Activated naive CD8-positive, alpha-beta T cell treated with anti-CD3 and anti-CD28 coated beads, Interleukin-2, amount 10 ng/mL, durations not matched to agents 7 days and 5 days (primary cell): ENCODE results near the gene RPS6KA4. TPM values are rescaled to one million over a fixed set of nuclear protein-coding genes. Genes with fewer than 3 reads are reported as not detected.

Source experiments
- ATAC-seq: fragments of 150-1000 bp; cut with Tn5 transposase; one replicate; pipeline ENCODE4 v1.10.0; 2021; ENCODE audit warnings: low read depth, moderate library complexity
- POLR2A ChIA-PET: fragments of 350-600 bp; sonication (Branson Sonifier 250); formaldehyde crosslinking; loops from one replicate; lab custom pipeline; 2021; ENCODE audit warnings: antibody characterized with exemption; lab: Charles Lee
- DNase-seq: peaks from one replicate; pipeline ENCODE4 v3.0.0; 2021
- H3K27ac Mint-ChIP-seq: one replicate; pipeline ENCODE4 v1.8.0; 2022; ENCODE audit warnings: mild to moderate bottlenecking, mixed read lengths
- H3K27me3 Mint-ChIP-seq: one replicate; pipeline ENCODE4 v1.8.0; 2022; ENCODE audit warnings: mild to moderate bottlenecking, moderate library complexity, mixed read lengths
- H3K36me3 Mint-ChIP-seq: one replicate; pipeline ENCODE4 v1.8.0; 2021; ENCODE audit warnings: mild to moderate bottlenecking, mixed read lengths
- H3K4me1 Mint-ChIP-seq: one replicate; pipeline ENCODE4 v1.8.0; 2021; ENCODE audit warnings: mixed read lengths
- H3K4me3 Mint-ChIP-seq: one replicate; pipeline ENCODE4 v1.8.0; 2022; ENCODE audit warnings: mild to moderate bottlenecking, moderate library complexity, mixed read lengths
- H3K9me3 Mint-ChIP-seq: one replicate; pipeline ENCODE4 v1.8.0; 2021; ENCODE audit warnings: mixed read lengths
- total RNA-seq, 2 experiments: library from RNA; stranded (reverse); gene quantifications; one replicate each; pipeline ENCODE4 v1.2.3, GENCODE V29; 2021

The RPS6KA4 gene
- total RNA-seq, 2 experiments from 2014 or later = 32.4 to 33.9 TPM

GRCh38 chr11:64342869-64343745 lies 15.9 kb upstream of the RPS6KA4 start:
- no peak for ATAC-seq
- Mint-ChIP-seq H3K27me3 (no peaks in the 10 kb centered on the region), H3K27ac (peak overlapping the region; percentile 61), H3K36me3 (peaks cover 7% of the 10 kb centered on the region), H3K9me3 (no peaks in the 10 kb centered on the region), H3K4me1 (peaks cover 38% of the 10 kb centered on the region), H3K4me3 (no peak overlapping the region)
- peak; percentile 35 for DNase-seq
- POLR2A ChIA-PET = interaction anchor here (0.8 to 2.7 kb wide), 6 partner anchors 10 to 39 kb away, joined by 3 to 14 read pairs (median 8); partner anchors contain the start of genes ESRRA, PRDX5 and TRMT112

DNA sequence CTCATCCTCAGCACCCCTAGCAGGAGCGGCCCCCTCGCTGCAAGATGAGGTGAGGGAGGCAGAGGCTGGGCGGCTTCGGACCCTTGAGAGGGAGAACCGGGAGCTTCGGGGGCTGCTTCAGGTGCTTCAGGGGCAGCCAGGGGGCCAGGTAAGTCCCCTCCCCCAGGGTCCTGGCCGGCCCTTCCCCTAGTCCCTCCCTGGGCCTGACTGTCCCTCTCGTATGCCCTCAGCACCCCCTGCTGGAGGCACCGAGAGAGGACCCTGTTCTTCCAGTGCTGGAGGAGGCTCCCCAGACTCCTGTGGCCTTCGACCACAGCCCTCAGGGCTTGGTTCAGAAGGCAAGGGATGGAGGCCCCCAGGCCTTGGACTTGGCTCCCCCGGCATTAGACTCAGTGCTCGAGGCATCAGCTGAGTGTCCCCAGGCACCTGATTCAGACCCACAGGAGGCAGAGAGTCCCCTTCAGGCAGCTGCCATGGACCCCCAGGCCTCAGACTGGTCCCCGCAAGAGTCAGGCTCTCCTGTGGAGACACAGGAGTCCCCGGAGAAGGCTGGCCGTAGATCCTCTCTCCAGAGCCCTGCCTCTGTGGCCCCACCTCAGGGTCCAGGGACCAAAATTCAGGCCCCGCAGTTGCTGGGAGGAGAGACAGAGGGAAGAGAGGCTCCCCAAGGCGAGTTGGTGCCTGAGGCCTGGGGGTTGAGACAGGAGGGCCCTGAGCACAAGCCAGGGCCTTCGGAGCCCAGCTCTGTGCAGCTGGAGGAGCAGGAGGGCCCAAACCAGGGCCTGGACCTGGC lies 15.0 kb upstream of the RPS6KA4 start:
- no peaks in the 10 kb centered on the region for H3K27me3 Mint-ChIP-seq
- ATAC-seq = no peak
- peaks cover 37% of the 10 kb centered on the region for H3K4me1 Mint-ChIP-seq
- DNase-seq = no peak
- H3K9me3 Mint-ChIP-seq = no peaks in the 10 kb centered on the region
- peaks cover 7% of the 10 kb centered on the region for H3K36me3 Mint-ChIP-seq
- POLR2A ChIA-PET = interaction anchor here (1.1 kb wide), 1 partner anchor 10 kb away, joined by 3 read pairs; no protein-coding TSS in a partner anchor
- H3K4me3 Mint-ChIP-seq = no peak overlapping the region
- no peak overlapping the region for H3K27ac Mint-ChIP-seq

- Mint-ChIP-seq H3K9me3 (no peaks in the 10 kb centered on the region), H3K27me3 (no peaks in the 10 kb centered on the region), H3K4me3 (no peak overlapping the region), H3K36me3 (peaks cover 7% of the 10 kb centered on the region), H3K4me1 (peaks cover 28% of the 10 kb centered on the region), H3K27ac (no peak overlapping the region)
- DNase-seq (no peak), ATAC-seq (no peak)
- POLR2A ChIA-PET = interaction anchor here (1.1 kb wide), 1 partner anchor 9 kb away, joined by 3 read pairs; no protein-coding TSS in a partner anchor
Measured at GRCh38 chr11:64344787-64345186, 14.2 kb upstream of the RPS6KA4 start.

GRCh38 chr11:64347193-64347867 lies 11.6 kb upstream of the RPS6KA4 start:
- H3K36me3 Mint-ChIP-seq = peaks cover 7% of the 10 kb centered on the region
- peak overlapping the region; percentile 9 for H3K27ac Mint-ChIP-seq
- ATAC-seq = no peak
- POLR2A ChIA-PET = interaction anchor here (0.5 to 1.8 kb wide), 2 partner anchors 8 to 486 kb away, joined by 3 to 7 read pairs; no protein-coding TSS in a partner anchor
- no peak overlapping the region for H3K4me3 Mint-ChIP-seq
- DNase-seq = no peak
- H3K9me3 Mint-ChIP-seq = no peaks in the 10 kb centered on the region
- no peaks in the 10 kb centered on the region for H3K27me3 Mint-ChIP-seq
- H3K4me1 Mint-ChIP-seq = peaks cover 18% of the 10 kb centered on the region

DNA sequence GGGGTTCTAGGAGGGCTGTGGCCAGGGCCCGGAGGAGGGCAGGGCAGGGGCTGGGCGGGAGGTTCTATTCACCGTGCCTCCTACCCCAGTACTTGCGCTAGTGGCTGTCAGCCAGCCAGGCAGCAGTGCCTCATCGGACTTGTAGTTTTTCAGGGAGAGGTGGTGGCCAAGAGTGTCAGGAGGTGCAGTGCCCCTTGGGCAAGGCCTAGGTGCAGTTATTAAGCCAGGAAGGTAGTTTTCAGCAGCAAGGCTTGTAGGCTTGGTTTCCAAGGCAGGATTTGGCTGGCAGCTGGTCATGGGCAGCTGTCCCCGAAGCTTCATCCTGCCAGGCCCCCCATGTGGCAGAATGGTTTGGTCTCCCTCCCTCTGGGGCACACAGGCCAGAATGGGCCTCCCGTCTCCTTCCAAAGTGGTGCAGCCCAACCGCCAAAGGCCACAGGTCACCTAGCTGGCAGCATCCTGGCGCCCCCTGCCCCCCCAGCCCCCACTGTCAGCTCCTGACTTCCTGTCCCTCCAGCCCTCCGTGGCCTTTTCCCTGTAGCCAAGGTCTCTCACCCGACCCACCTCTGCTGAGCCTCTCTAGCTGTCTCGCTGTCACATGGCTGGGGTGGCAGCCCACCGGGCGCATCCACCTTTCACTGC lies 10.5 kb upstream of the RPS6KA4 start:
- POLR2A ChIA-PET = interaction anchor here (0.7 to 1.1 kb wide), 3 partner anchors 16 to 40 kb away, joined by 3 read pairs; no protein-coding TSS in a partner anchor
- Mint-ChIP-seq H3K27ac (no peak overlapping the region), H3K27me3 (no peaks in the 10 kb centered on the region), H3K4me3 (no peak overlapping the region), H3K4me1 (peaks cover 14% of the 10 kb centered on the region), H3K9me3 (no peaks in the 10 kb centered on the region), H3K36me3 (peaks cover 5% of the 10 kb centered on the region)
- no peak for DNase-seq
- ATAC-seq = no peak

DNA sequence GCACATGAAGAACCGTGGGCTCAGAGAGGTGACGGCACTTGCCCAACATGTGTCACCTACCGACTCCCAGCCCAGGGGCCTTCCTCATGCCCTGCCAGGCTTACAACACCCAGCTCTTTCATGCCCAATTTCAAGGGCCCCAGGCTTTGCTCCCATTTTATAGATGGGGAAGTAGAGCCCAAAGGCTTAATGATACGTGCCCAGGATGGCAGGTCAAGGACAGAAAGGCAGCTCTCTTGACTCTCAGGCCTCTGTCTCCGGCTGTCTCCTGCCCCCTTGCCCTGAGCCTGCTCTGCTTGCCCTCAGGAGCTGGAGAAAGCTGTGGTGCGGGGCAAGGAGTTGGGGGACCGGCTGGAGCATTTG lies 10.0 kb upstream of the RPS6KA4 start:
- ATAC-seq (no peak), DNase-seq (no peak)
- peaks cover 5% of the 10 kb centered on the region for H3K36me3 Mint-ChIP-seq
- no peak overlapping the region for H3K27ac Mint-ChIP-seq
- no peaks in the 10 kb centered on the region for H3K9me3 Mint-ChIP-seq
- H3K27me3 Mint-ChIP-seq = no peaks in the 10 kb centered on the region
- peaks cover 14% of the 10 kb centered on the region for H3K4me1 Mint-ChIP-seq
- no peak overlapping the region for H3K4me3 Mint-ChIP-seq
- POLR2A ChIA-PET = interaction anchor here (1.1 kb wide), 1 partner anchor 16 kb away, joined by 3 read pairs; no protein-coding TSS in a partner anchor

DNA sequence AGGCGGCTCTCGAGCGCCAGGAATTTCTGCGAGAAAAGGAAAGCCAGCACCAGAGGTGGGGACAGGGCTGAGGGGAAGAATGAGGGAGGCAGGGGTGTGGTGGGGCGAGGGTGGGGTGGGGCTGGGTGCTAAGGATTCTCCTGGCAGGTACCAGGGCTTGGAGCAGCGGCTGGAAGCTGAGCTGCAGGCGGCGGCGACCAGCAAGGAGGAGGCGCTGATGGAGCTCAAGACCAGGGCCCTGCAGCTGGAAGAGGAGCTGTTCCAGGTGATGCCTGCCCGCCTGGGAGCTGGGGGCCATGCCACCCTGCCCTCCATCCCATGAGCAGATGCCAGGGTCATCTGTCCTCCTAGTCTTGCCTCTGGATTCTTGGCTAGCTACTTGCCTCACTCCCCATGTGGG lies 9.6 kb upstream of the RPS6KA4 start:
- Mint-ChIP-seq H3K9me3 (no peaks in the 10 kb centered on the region), H3K4me3 (no peak overlapping the region), H3K4me1 (peaks cover 14% of the 10 kb centered on the region), H3K27ac (no peak overlapping the region), H3K27me3 (no peaks in the 10 kb centered on the region), H3K36me3 (peaks cover 5% of the 10 kb centered on the region)
- no peak for ATAC-seq
- POLR2A ChIA-PET = interaction anchor here (1.1 kb wide), 1 partner anchor 17 kb away, joined by 3 read pairs; no protein-coding TSS in a partner anchor
- DNase-seq = no peak

GRCh38 chr11:64351136-64351631 lies 7.8 kb upstream of the RPS6KA4 start:
- Mint-ChIP-seq H3K27me3 (no peaks in the 10 kb centered on the region), H3K9me3 (no peaks in the 10 kb centered on the region), H3K4me1 (peaks cover 8% of the 10 kb centered on the region), H3K4me3 (no peak overlapping the region), H3K27ac (no peak overlapping the region), H3K36me3 (peaks cover 2% of the 10 kb centered on the region)
- POLR2A ChIA-PET = interaction anchor here (1.0 kb wide), 1 partner anchor 8 kb away, joined by 4 read pairs; no protein-coding TSS in a partner anchor
- DNase-seq (no peak), ATAC-seq (no peak)

DNA sequence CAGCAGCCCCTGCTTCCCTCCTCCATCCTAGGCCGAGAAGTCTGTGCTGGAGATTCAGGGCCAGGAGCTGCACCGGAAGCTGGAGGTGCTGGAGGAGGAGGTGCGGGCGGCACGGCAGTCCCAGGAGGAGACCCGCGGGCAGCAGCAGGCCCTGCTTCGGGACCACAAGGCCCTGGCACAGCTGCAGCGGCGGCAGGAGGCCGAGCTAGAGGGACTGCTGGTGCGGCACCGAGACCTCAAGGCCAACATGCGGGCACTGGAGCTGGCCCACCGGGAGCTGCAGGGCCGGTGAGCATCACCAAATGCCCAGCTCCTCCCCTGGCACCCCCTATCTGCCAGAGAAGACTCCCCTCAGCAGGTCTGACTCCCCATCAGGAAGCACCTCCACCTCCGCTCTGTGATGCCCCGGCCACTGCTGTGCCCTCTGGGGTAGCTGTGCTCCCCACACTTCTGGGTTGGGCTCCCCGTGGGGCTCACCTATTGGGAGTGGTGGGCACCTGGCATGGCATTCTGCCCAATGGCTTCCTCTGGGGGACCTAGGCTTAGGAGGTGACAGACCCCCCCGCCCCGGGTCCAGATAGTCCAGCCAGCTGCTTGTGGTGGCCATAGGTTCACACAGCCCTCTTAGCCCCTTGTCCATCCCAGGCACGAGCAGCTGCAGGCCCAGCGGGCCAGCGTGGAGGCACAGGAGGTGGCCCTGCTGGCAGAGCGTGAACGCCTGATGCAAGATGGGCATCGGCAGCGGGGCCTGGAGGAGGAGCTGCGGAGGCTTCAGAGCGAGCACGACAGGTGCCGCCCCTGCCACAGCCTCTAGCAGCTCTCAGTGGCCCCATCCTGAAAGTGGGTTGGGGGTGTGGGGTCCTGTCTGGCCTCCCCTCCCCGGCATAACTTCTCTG lies 6.6 kb upstream of the RPS6KA4 start:
- DNase-seq = no peak
- peaks cover 6% of the 10 kb centered on the region for H3K36me3 Mint-ChIP-seq
- POLR2A ChIA-PET = interaction anchor here (1.4 to 2.3 kb wide), 2 partner anchors 10 to 35 kb away, joined by 8 to 11 read pairs; partner anchors contain the start of genes PRDX5 and TRMT112
- H3K4me3 Mint-ChIP-seq = no peak overlapping the region
- H3K27ac Mint-ChIP-seq = no peak overlapping the region
- H3K4me1 Mint-ChIP-seq = peaks cover 3% of the 10 kb centered on the region
- no peaks in the 10 kb centered on the region for H3K27me3 Mint-ChIP-seq
- H3K9me3 Mint-ChIP-seq = no peaks in the 10 kb centered on the region
- no peak for ATAC-seq

- Mint-ChIP-seq H3K4me3 (no peak overlapping the region), H3K36me3 (peaks cover 6% of the 10 kb centered on the region), H3K27me3 (no peaks in the 10 kb centered on the region), H3K4me1 (peaks cover 8% of the 10 kb centered on the region), H3K27ac (no peak overlapping the region), H3K9me3 (no peaks in the 10 kb centered on the region)
- POLR2A ChIA-PET = interaction anchor here (0.8 to 2.3 kb wide), 3 partner anchors 8 to 35 kb away, joined by 3 to 11 read pairs (median 8); partner anchors contain the start of genes PRDX5 and TRMT112
- ATAC-seq (no peak), DNase-seq (no peak)
Measured at GRCh38 chr11:64352995-64353714, 5.8 kb upstream of the RPS6KA4 start.
